ENCODE measurements around the gene TOLLIP. TPM values are rescaled to one million over a fixed set of nuclear protein-coding genes. Genes with fewer than 3 reads are reported as not detected.

Gene TOLLIP
- total RNA-seq, 1 donor from 2014 or later, result 58.4 TPM

DNA sequence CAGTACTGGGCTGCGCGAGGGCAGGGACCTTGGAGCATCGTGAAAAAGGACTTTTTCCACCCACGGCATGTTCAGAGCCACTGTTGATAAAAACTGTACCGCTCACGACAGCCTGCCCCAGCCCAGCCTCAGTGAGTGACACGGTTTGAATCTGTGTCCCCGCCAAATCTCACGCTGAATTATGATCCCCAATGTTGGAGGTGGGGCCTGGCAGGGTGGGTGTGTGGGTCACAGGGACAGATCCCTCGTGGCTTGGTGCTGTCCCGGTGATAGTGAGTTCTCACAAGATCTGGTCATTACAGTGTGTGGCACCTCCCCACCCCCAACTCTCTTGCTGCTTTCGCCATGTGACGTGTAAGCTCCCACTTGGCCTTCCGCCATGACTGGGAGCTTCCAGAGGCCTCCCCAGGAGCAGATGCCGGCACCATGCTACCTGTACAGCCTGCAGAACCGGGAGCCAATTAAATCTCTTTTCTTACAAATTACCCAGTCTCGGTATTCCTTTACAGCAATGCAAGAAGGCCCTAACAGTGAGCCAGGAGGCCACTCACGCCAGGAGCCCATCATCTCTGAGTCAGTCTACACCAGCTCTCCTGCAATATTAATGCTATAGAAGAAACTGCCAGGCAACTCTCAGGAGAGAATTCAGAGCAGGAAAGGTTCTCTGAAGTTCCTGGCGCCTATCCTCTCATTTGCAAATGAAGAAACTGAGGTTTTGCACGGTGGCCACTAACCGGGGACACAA lies 1.3 kb downstream of the TOLLIP start:
- no peak for DNase-seq (ENCODE audit: low spot score)

DNA sequence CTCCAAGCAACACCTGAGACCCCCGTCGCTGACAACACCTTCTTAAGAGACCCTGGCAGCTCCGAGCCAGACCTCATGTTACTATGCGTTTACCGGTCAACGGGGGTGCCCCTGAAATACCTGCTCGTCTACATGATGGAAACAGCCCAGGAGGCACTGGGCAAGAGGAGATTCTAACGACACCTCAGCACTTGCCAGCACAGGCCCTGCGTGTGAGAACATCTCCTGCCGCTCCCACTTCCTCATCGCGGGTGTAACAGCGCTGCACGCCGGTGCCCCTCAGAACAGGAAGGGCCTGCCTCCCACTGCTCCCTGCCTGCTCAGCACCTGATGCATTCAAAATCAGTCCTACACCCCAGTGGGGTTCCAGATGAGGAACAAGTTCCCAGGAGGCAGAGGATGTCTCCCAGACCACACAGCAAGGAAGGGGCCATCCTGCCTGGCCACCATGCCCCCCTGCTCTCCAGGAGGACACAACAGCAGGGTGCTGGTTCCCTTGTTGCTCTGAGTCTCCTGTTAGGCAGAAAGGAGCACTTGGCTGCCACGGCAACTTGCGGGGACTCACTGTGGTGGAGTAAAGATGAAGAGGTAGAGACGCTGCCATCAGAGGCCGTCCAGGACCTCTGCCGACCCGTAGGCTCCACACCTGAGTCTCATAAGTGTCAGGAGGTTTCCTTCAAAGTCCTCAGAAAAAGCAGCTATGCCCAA lies 2.1 kb downstream of the TOLLIP start:
- DNase-seq (ENCODE audit: low spot score), result no peak
- H3K9me3 Mint-ChIP-seq (ENCODE audit: low read depth), result peaks cover 12% of the 10 kb centered on the region
- TF ChIP-seq, protein P1, sequence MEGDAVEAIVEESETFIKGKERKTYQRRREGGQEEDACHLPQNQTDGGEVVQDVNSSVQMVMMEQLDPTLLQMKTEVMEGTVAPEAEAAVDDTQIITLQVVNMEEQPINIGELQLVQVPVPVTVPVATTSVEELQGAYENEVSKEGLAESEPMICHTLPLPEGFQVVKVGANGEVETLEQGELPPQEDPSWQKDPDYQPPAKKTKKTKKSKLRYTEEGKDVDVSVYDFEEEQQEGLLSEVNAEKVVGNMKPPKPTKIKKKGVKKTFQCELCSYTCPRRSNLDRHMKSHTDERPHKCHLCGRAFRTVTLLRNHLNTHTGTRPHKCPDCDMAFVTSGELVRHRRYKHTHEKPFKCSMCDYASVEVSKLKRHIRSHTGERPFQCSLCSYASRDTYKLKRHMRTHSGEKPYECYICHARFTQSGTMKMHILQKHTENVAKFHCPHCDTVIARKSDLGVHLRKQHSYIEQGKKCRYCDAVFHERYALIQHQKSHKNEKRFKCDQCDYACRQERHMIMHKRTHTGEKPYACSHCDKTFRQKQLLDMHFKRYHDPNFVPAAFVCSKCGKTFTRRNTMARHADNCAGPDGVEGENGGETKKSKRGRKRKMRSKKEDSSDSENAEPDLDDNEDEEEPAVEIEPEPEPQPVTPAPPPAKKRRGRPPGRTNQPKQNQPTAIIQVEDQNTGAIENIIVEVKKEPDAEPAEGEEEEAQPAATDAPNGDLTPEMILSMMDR (IDR thresholded peaks at IDR 0.05), result no peak
- H3K4me1 Mint-ChIP-seq (ENCODE audit: low read depth), result peaks cover 61% of the 10 kb centered on the region
- H3K27ac Mint-ChIP-seq (ENCODE audit: unreplicated experiment), result peak overlapping the region; percentile 36
- peaks cover 4% of the 10 kb centered on the region for H3K36me3 Mint-ChIP-seq (ENCODE audit: low read depth)
- H3K27me3 Mint-ChIP-seq (ENCODE audit: low read depth), result no peaks in the 10 kb centered on the region
- no peak overlapping the region for H3K4me3 Mint-ChIP-seq (ENCODE audit: unreplicated experiment)

More for the DNA sequence above, 1.3 kb downstream of the TOLLIP start:
- Mint-ChIP-seq H3K36me3 (ENCODE audit: low read depth) (peaks cover 5% of the 10 kb centered on the region), H3K27me3 (ENCODE audit: low read depth) (no peaks in the 10 kb centered on the region), H3K4me3 (ENCODE audit: unreplicated experiment) (peak overlapping the region; percentile 65), H3K27ac (ENCODE audit: unreplicated experiment) (peak overlapping the region; percentile 86), H3K4me1 (ENCODE audit: low read depth) (peaks cover 54% of the 10 kb centered on the region), H3K9me3 (ENCODE audit: low read depth) (peaks cover 17% of the 10 kb centered on the region)
- TF ChIP-seq, protein P1 (IDR thresholded peaks at IDR 0.05), result no peak

DNA sequence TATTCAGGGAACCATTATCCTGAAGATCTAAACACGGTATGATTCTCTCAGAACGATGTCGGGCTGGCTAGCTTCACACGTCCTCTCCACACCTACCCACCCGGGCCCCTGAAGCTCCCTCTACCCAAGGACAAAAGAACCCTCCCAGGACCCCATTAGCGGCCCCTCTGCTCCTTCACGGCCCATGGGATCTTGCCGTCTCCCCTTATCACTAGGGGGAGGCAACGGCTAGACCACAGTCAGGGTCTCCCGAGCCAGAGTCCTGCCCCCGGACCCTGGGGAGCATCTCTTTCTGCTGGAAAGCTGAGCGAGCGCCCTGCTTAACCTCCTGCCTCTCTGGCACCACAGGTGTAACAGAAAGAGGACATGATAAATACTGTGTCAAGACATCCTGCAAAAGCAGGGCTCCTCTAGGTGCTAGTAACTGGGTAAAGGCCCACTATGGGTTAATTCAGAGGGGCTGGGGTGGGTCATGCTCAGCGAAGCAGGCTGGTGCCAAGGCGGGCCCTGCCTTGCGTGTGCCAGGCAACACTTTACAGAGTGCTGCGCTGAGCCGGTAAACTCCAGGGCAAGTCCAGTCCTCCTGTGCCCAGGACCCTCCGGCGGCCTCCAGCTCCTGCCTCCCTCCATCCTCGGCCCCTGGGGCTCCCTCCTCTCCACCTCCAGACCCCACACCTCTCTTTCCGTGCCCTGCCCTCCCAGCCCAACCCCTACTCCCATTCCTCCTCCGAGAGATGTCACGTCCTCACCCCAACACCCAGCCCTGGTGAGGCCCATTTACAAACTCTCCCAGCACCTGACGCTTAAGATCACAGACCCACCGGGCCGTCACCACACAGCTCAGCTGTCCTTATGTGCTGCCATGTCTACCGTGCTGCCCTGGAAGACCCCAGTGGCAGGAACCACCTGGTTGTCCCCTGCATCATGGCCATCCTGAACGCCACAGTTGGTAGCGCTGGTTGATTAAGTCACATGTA lies 3.0 kb downstream of the TOLLIP start:
- H3K4me3 Mint-ChIP-seq (ENCODE audit: unreplicated experiment), result no peak overlapping the region
- H3K36me3 Mint-ChIP-seq (ENCODE audit: low read depth), result no peaks in the 10 kb centered on the region
- TF ChIP-seq, protein P1 (IDR thresholded peaks at IDR 0.05), result no peak
- H3K27me3 Mint-ChIP-seq (ENCODE audit: low read depth), result no peaks in the 10 kb centered on the region
- H3K27ac Mint-ChIP-seq (ENCODE audit: unreplicated experiment), result peak overlapping the region; percentile 36
- no peak for DNase-seq (ENCODE audit: low spot score)
- H3K9me3 Mint-ChIP-seq (ENCODE audit: low read depth), result peaks cover 3% of the 10 kb centered on the region
- peaks cover 61% of the 10 kb centered on the region for H3K4me1 Mint-ChIP-seq (ENCODE audit: low read depth)

DNA sequence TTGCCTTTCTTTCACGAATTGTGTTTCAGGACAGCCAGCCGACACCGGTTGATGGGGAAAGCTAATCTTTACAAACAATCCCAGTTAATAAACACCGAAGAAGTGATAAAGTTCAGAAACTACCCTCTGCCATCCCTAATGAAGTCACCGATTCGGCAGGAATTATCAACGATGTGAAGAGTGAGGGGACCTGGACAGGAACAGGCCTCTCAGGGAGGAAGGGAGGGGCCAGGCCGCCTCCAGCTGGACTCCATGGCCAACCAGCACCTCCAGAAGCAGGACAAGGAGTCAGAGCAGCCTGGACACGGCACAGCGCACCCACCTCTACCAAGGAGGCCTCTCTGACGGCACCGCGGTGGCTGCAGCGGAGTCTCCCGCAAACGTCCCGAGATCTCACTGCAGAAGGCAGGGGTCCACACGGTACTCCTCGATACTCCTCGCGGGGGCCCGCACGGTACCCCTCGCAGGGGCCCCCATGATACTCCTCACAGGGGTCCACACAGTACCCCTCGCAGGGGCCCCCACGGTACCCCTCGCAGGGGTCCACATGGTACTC lies 3.9 kb downstream of the TOLLIP start:
- TF ChIP-seq, protein P1 (IDR thresholded peaks at IDR 0.05), result no peak
- Mint-ChIP-seq H3K36me3 (ENCODE audit: low read depth) (no peaks in the 10 kb centered on the region), H3K27me3 (ENCODE audit: low read depth) (no peaks in the 10 kb centered on the region), H3K4me3 (ENCODE audit: unreplicated experiment) (no peak overlapping the region), H3K4me1 (ENCODE audit: low read depth) (peaks cover 58% of the 10 kb centered on the region), H3K9me3 (ENCODE audit: low read depth) (no peaks in the 10 kb centered on the region), H3K27ac (ENCODE audit: unreplicated experiment) (no peak overlapping the region)
- DNase-seq (ENCODE audit: low spot score), result no peak
